Measurements from ENCODE around the gene BLM. TPM values are rescaled to one million over a fixed set of nuclear protein-coding genes. Genes with fewer than 3 reads are reported as not detected.

The BLM gene
- total RNA-seq, 1 donor from 2014 or later: 5.6 TPM

- Histone ChIP-seq H3K4me3 (ENCODE audit: low read depth, low read length) (no peak overlapping the region), H3K27me3 (ENCODE audit: control insufficient read depth, insufficient read depth, low read length) (no peaks in the 10 kb centered on the region), H3K36me3 (ENCODE audit: control insufficient read depth, insufficient read depth, low read length) (no peaks in the 10 kb centered on the region)
- no peak for TF ChIP-seq CTCF (IDR thresholded peaks at IDR 0.05; ENCODE audit: insufficient read depth, low read length, poor library complexity, severe bottlenecking)
- no peak for DNase-seq (ENCODE audit: low read depth)
Measured at GRCh38 chr15:90790561-90790960, 73.4 kb downstream of the BLM start.

DNA sequence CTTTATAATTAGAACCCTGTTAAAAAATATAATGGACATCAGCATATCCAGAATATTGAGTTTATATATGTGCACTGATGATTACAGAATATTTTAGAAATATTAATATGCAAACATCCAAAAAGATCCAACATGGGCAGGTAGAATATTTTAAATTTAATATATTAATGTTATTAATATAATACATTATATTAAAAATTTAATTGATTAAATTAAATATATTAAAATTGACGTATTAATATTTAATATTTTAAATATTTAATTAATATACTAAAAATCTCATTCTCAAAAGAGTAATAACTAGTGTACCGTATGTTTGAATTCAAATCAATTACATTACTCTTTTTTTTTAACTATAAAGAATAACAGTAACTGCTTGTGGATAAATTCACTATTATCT lies 77.4 kb downstream of the BLM start:
- Histone ChIP-seq H3K4me3 (ENCODE audit: low read depth, low read length) (no peak overlapping the region), H3K36me3 (ENCODE audit: control insufficient read depth, insufficient read depth, low read length) (no peaks in the 10 kb centered on the region), H3K27me3 (ENCODE audit: control insufficient read depth, insufficient read depth, low read length) (no peaks in the 10 kb centered on the region)
- DNase-seq (ENCODE audit: low read depth): no peak
- TF ChIP-seq CTCF (IDR thresholded peaks at IDR 0.05; ENCODE audit: insufficient read depth, low read length, poor library complexity, severe bottlenecking): no peak

DNA sequence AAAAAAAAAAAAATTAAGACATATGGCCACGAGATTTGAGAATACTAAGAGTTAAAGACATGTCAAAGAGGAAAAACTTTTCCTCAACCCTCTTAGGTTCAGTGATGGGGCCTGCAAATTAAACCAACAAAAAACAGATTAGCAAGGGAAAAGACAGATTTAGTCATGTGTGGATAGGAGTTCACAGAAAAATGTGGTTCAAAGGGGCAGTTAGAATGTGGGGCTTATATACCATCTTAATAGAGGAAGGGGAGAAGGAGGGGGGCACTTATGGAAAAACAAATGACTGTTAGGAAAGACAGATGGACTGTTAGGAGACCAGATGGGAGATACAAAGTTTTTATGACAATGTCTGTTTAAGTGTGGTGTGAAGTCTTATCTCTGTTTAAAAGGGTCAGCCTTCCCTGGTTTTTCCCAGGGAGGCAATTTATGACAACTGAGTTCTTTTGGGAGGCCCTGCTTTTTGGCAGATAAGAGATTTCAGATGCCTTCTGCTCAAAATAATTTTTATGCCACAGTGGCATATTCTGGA lies 82.6 kb downstream of the BLM start:
- no peak for TF ChIP-seq CTCF (IDR thresholded peaks at IDR 0.05; ENCODE audit: insufficient read depth, low read length, poor library complexity, severe bottlenecking)
- no peak overlapping the region for H3K4me3 ChIP-seq (ENCODE audit: low read depth, low read length)
- no peaks in the 10 kb centered on the region for H3K27me3 ChIP-seq (ENCODE audit: control insufficient read depth, insufficient read depth, low read length)
- no peak for DNase-seq (ENCODE audit: low read depth)
- H3K36me3 ChIP-seq (ENCODE audit: control insufficient read depth, insufficient read depth, low read length): no peaks in the 10 kb centered on the region

DNA sequence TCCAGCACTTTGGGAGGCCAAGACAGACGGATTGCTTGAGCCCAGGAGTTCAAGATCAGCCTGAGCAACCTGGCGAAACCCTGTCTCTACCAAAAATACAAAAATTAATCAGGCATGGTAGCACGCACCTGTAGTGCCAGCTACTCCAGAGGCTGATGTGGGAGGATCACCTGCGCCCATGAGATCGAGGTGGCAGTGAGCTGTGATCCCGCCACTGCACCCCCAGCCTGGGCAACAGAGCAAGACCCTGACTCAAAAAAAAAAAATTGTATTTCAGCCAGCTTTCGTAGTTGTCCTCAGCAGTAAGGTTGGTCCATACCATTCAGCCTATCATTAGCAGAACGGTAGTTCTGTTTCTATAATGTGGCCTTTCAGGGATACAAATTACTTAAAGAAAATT lies 84.7 kb downstream of the BLM start:
- Histone ChIP-seq H3K36me3 (ENCODE audit: control insufficient read depth, insufficient read depth, low read length) (no peaks in the 10 kb centered on the region), H3K27me3 (ENCODE audit: control insufficient read depth, insufficient read depth, low read length) (no peaks in the 10 kb centered on the region), H3K4me3 (ENCODE audit: low read depth, low read length) (no peak overlapping the region)
- DNase-seq (ENCODE audit: low read depth): no peak
- TF ChIP-seq CTCF (IDR thresholded peaks at IDR 0.05; ENCODE audit: insufficient read depth, low read length, poor library complexity, severe bottlenecking): no peak

GRCh38 chr15:90807074-90807785 lies 90.1 kb downstream of the BLM start:
- Histone ChIP-seq H3K36me3 (ENCODE audit: control insufficient read depth, insufficient read depth, low read length) (no peaks in the 10 kb centered on the region), H3K27me3 (ENCODE audit: control insufficient read depth, insufficient read depth, low read length) (no peaks in the 10 kb centered on the region), H3K4me3 (ENCODE audit: low read depth, low read length) (no peak overlapping the region)
- no peak for TF ChIP-seq CTCF (IDR thresholded peaks at IDR 0.05; ENCODE audit: insufficient read depth, low read length, poor library complexity, severe bottlenecking)
- no peak for DNase-seq (ENCODE audit: low read depth)

DNA sequence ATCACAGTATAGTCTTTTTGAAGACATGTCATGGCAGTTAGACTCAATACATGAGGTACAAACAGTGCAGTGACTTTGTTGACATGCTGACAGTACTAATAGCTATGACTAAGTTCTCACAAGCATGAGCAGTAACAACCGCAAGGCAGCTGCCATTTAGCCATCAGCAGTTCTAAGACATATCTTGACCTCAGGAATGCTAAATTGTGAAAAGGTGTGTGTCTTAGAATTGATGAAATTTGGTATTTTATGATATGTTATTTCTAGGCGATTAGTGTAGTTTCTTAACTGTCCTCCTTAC lies 90.6 kb downstream of the BLM start:
- H3K36me3 ChIP-seq (ENCODE audit: control insufficient read depth, insufficient read depth, low read length): no peaks in the 10 kb centered on the region

More for the DNA sequence above, 90.6 kb downstream of the BLM start:
- H3K27me3 ChIP-seq (ENCODE audit: control insufficient read depth, insufficient read depth, low read length): no peaks in the 10 kb centered on the region
- no peak for DNase-seq (ENCODE audit: low read depth)
- no peak overlapping the region for H3K4me3 ChIP-seq (ENCODE audit: low read depth, low read length)
- TF ChIP-seq CTCF (IDR thresholded peaks at IDR 0.05; ENCODE audit: insufficient read depth, low read length, poor library complexity, severe bottlenecking): no peak

All from kidney epithelial cell (primary cell).